Measurements from ENCODE around the gene GRAMD1A.
"Not testable (repeated sequence)": the region's sequence is repeated elsewhere in the genome, so short reads cannot be mapped to it uniquely, and the experiment has no call there.

The GRAMD1A gene

GRCh38 chr19:35004517-35005255, 4.6 kb downstream of the GRAMD1A start:
- no peak for DNase-seq

- DNase-seq = no peak
Observed at GRCh38 chr19:35005256-35005977, 5.3 kb downstream of the GRAMD1A start.

GRCh38 chr19:35006007-35006341, 5.9 kb downstream of the GRAMD1A start:
- not testable (repeated sequence) for DNase-seq

DNA sequence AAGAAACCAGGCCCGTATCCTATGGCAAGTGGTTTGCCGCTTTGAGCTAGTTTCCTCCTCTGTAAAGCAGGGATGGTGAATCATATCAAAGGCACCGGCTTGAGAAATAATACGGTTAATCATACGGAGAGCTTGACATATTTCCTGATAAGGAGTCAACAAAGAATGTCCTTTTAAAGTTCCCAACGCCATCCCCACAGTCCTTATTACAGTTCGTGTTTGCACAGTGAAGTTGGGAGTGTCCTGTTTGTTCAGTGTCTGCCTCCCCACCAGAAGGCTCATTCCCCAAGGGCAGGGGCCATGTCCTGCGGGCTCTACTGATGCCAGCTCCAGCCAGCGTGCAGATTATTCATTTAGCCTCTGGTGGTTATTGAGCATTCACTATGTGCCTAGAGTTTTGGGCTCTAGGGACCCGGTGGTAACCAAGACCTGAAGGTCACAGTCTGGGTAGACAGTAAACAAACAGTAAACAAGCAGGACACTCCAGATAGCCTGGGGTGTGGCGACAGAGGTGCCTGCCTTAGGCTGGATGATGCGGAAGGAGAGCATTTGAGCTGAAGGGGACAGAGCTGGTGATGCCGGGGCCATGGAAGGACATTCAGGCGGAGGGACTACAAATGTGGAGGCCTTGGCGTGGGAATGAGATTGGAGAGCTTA, 6.3 kb downstream of the GRAMD1A start:
- no peak for DNase-seq

GRCh38 chr19:35006999-35007365, 6.9 kb downstream of the GRAMD1A start:
- DNase-seq = no peak

- DNase-seq = not testable (repeated sequence)
Observed at GRCh38 chr19:35007427-35007826, 7.3 kb downstream of the GRAMD1A start.

DNA sequence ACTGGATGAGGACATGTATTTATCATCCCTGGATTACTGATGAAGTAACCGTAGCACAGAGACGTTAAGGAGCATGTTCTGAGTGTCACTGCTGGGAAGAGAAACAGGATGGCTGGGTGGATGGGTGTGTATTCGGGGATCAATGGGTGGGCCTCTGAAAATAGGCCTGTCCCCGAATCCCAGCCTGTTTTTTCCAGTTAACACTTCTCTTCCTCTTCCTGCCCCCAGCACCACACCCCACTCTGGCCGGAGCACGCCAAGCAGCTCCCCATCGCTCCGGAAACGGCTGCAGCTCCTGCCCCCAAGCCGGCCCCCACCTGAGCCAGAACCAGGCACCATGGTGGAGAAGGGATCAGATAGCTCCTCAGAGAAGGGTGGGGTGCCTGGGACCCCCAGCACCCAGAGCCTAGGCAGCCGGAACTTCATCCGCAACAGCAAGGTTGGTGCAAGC, 8.8 kb downstream of the GRAMD1A start:
- DNase-seq = no peak

- no peak for DNase-seq
Observed at GRCh38 chr19:35009424-35010415, 9.6 kb downstream of the GRAMD1A start.

DNA sequence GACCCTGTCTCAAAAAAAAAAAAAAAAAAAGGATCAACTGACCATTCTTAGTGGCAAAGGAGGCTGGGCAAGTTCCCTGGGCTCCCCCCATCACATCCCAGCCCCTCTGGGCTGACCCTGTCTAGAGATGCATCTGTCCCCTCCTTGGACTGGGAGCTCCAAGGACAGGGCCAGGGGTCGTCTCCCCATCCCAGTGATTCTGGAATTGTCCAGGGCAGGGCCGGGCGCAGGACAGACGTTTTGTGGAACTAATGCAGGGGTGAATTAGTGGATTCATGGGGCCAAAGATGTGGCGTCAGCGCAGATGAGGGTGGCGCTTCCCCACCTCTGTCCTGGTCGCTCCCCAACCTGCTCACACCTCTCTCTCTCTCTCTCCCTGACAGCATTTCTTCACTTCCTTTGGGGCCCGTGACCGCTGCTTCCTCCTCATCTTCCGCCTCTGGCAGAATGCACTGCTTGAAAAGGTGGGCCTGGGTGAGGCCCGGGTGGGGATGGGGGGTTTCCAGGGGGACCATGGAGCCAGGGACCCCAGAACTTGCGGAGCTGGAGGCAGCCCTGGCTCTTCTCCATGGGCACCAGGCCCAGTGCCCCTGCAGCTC, 11.1 kb downstream of the GRAMD1A start:
- DNase-seq = no peak

- DNase-seq = no peak
Observed at GRCh38 chr19:35011737-35012682, 11.9 kb downstream of the GRAMD1A start.

DNA sequence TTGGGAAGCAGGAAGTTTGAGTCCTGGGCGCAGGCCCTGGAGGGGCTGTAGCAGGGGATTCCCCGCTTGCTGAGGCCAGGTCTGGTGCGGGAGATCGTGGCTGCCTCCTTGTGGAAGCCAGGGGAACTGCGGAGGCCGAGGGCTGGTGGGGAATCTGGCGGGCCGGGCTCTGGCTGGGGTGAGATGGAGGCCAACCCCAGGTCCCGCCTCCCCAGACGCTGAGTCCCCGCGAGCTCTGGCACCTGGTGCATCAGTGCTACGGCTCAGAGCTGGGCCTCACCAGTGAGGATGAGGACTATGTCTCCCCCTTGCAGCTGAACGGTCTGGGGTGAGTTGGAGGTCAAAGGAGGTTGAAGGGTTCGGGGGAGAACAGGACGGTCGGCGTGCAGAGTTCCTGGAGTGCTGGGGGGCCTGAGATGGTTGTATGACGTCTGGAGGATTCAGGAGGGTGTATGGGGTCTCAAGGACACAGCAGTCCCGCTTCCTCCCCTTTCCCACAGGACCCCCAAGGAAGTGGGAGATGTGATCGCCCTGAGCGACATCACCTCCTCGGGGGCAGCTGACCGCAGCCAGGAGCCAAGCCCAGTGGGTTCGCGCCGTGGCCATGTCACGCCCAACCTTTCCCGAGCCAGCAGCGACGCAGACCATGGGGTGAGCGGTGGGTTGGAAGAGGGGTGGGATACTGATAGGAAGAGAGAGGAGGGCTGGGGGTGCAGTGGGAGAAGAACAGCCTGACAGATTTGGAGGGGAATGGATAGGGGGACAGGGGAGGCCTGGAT, 13.1 kb downstream of the GRAMD1A start:
- DNase-seq = peak; percentile 82

- DNase-seq = peak; percentile 38
Observed at GRCh38 chr19:35013820-35014754, 14.0 kb downstream of the GRAMD1A start.

DNA sequence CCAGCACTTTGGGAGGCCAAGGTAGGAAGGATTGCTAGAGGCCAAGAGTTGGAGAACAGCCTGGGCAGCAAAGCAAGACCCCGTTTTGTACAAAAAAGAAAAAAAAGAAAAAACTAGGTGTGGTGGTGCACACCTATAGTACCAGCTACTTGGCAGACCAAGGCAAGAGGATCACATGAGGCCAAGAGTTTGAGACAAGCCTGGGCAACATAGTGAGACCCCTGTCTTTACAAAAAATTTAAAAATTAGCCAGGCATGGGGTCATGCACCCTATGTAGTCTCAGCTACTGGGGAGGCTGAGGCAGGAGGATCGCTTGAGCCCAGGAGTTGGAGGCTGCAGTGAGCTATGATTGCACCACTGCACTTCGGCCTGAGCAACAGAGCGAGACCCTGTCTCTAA, 14.7 kb downstream of the GRAMD1A start:
- DNase-seq = not testable (repeated sequence)

- DNase-seq = no peak
Observed at GRCh38 chr19:35015270-35015953, 15.3 kb downstream of the GRAMD1A start.

- DNase-seq = no peak
Observed at GRCh38 chr19:35015954-35016351, 15.8 kb downstream of the GRAMD1A start.

DNA sequence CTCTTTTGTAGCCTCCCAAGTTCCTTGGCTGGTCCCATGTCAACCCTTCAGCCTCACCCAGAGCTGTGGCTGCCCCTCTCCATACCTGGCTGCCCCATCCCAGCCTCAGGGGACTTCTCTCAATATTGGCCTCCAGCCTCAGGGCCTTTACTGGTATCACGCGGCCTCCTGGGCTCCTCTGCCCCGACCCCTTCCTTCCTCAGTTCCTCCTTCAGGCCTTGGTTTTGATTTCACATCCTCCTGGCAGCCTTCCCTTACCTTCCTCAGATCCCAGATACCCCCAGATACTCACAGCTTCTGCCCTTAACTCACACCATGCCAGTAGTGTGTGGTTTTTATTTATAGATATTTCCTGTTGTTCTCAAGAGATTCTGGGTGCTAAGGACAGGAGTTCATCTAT, 17.4 kb downstream of the GRAMD1A start:
- DNase-seq = no peak

- no peak for DNase-seq
Observed at GRCh38 chr19:35018379-35018778, 18.3 kb downstream of the GRAMD1A start.

DNA sequence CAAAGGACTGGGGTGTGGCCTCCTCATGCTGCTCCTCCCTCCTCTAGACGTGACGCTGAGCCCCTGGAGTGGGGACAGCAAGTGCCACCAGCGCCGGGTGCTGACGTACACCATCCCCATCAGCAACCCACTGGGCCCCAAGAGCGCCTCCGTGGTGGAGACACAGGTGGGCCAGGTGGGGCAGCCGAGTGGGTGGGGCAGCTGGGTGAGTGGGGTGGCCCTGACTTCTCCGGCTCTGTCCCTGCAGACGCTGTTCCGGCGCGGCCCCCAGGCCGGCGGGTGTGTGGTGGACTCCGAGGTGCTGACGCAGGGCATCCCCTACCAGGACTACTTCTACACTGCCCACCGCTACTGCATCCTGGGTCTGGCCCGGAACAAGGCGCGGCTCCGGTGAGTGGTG, 19.0 kb downstream of the GRAMD1A start:
- DNase-seq = no peak

DNA sequence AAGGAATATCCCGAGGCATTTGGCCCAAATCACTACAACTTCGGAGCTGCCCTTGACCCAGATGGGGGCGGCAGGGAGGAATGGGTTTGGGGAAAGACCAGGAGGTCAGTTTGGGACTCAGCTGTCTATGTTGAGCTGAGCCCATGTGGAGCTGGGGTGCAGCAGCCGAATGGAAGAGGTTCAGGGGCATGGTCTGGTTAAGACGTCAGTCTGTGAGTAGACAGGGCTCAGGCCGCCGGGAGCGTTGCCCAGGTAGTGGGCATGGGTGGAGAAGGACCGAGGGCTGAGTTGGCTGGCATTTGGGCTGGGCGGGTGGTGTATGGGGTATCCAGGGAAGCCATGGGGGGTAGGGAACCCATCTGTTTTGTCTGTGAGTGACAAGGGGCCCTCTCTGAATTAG, 20.9 kb downstream of the GRAMD1A start:
- no peak for DNase-seq

Data from activated naive CD4-positive, alpha-beta T cell treated with anti-CD3 and anti-CD28 coated beads, Interleukin-2, amount 50 U/mL, for 16 hours (primary cell).